Astrocyte of the cerebellum (primary cell): ENCODE data around the gene CCDC179.

Experiments used
- DNase-seq: peaks from one replicate; pipeline ENCODE4 v3.0.0-alpha.2; 2011; ENCODE audit warnings: low read depth
- H3K4me3 ChIP-seq: 2 replicates; pipeline ENCODE4 v1.5.1; 2011; ENCODE audit warnings: mild to moderate bottlenecking, low read depth, low read length, moderate library complexity
- CTCF ChIP-seq: IDR thresholded peaks from 2 replicates; pipeline ENCODE4 v1.5.1; 2012; ENCODE audit warnings: low read length, low read depth, moderate library complexity, mild to moderate bottlenecking; ENCODE audit errors: missing control alignments
- in situ Hi-C: cut with HindIII; loops from 2 replicates; pipeline ENCODE4 v1.10.0; 2017; ENCODE audit warnings: low sequenced_read_pairs

Gene CCDC179

DNA sequence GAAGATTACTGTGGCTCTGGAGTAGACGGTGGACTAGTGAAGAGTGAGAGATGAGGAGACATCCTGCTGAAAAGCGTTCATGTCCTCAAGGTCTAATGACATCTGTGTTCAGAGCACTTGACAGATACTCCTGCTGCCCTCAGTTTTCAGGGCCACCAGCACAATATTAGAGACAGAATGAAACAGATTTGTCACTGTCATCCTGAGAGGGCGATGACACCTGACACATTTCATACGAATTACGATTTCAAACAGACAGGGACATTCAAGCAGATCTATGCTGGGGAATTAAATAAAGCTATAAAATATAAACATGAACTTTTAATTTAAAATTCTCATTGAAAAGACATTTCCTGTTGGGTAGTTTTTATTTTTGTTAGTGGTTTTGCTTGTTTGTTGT is 59.8 kb downstream of the CCDC179 start:
- in situ Hi-C loops = no loop called here
- H3K4me3 ChIP-seq = no peak overlapping the region
- no peak for DNase-seq
- no peak for TF ChIP-seq CTCF

GRCh38 chr11:22798901-22799300 is 61.4 kb downstream of the CCDC179 start:
- DNase-seq = no peak
- in situ Hi-C loops = loop anchor here (5.0 kb wide), 1 partner anchor 242 kb away; no protein-coding TSS in a partner anchor
- no peak for TF ChIP-seq CTCF
- H3K4me3 ChIP-seq = no peak overlapping the region

- in situ Hi-C loops = loop anchor here (5.0 kb wide), 1 partner anchor 240 kb away; no protein-coding TSS in a partner anchor
These were observed 63.2 kb downstream of the CCDC179 start for GRCh38 chr11:22797047-22797446.

More at GRCh38 chr11:22797047-22797446, 63.2 kb downstream of the CCDC179 start:
- TF ChIP-seq CTCF = no peak
- DNase-seq = no peak
- H3K4me3 ChIP-seq = no peak overlapping the region
